ENCODE results near the gene RASSF1.

Gene RASSF1

GRCh38 chr3:50374363-50375257 lies 34.0 kb upstream of the RASSF1 start:
- Histone ChIP-seq H3K79me2 (ENCODE audit: control insufficient read depth, low read length) (no peaks in the 10 kb centered on the region), H3F3A (ENCODE audit: control insufficient read depth, insufficient read depth) (no peaks in the 10 kb centered on the region), H3K27me3 (ENCODE audit: control insufficient read depth, low read length) (peaks cover 7% of the 10 kb centered on the region), H3K36me3 (ENCODE audit: control insufficient read depth, low read length) (no peaks in the 10 kb centered on the region), H3K4me1 (ENCODE audit: control insufficient read depth, low read length) (no peaks in the 10 kb centered on the region), H3K4me3 (ENCODE audit: low read length) (no peak overlapping the region), H3K9me3 (ENCODE audit: control insufficient read depth, insufficient read depth, low read length) (no peaks in the 10 kb centered on the region), H3K9me2 (replicated peaks; ENCODE audit: control insufficient read depth, low read length) (no peaks in the 10 kb centered on the region), H3K27ac (ENCODE audit: low read depth, low read length) (no peak overlapping the region), H3K4me2 (ENCODE audit: low read length) (no peak overlapping the region), H4K20me1 (ENCODE audit: control insufficient read depth, insufficient read depth, low read depth, low read length) (no peaks in the 10 kb centered on the region)
- TF ChIP-seq, protein P1, sequence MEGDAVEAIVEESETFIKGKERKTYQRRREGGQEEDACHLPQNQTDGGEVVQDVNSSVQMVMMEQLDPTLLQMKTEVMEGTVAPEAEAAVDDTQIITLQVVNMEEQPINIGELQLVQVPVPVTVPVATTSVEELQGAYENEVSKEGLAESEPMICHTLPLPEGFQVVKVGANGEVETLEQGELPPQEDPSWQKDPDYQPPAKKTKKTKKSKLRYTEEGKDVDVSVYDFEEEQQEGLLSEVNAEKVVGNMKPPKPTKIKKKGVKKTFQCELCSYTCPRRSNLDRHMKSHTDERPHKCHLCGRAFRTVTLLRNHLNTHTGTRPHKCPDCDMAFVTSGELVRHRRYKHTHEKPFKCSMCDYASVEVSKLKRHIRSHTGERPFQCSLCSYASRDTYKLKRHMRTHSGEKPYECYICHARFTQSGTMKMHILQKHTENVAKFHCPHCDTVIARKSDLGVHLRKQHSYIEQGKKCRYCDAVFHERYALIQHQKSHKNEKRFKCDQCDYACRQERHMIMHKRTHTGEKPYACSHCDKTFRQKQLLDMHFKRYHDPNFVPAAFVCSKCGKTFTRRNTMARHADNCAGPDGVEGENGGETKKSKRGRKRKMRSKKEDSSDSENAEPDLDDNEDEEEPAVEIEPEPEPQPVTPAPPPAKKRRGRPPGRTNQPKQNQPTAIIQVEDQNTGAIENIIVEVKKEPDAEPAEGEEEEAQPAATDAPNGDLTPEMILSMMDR (IDR thresholded peaks at IDR 0.05; ENCODE audit: low read depth, low read length, poor library complexity, severe bottlenecking): no peak
- TF ChIP-seq EZH2phosphoT487 (IDR thresholded peaks at IDR 0.05; ENCODE audit: borderline replicate concordance, low read length): no peak

DNA sequence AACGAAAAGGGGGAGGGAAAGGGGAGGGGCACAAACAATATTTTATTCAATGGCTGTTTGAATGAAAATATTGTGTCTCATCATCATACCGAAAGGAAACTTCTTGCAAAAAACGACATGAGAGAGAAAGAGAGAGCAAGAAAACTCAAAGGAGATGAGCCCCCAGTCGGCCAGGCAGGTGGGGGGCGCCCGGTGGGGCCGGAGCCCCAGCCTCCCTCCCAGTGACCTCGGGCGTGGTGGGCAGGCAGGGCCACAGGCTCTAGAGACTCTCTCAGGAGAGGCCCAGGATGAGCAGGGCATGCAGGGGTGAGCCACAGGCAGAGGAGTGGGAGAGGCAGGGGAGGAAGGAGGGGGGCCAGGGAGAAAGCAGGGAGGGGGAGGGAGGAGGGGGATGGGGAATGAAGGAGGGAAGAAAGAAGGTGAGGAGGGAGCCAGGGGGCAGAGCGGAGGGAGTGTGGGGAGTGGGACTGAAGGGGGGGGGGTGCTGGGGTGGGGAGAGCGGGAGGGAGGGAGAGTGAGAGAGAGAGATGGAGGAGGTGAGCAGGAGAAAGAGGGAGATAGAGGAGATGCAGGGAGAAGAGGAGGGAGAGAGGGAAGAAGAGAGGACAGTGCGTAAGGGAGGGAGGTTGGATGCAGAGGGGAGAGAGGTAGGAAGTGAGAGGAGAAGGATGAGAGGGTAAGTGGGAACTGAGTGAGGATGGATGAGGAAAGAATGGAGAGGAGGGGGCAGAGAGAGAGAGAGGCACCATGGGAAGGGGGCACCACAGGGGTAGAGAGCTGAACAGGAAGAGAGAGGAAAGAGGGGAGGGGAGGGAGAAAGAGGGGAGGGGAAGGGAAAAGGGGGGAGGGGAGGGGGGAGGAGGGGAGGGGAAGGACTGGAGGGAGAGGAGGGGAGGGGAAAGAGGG lies 32.8 kb upstream of the RASSF1 start:
- TF ChIP-seq, protein P1 (IDR thresholded peaks at IDR 0.05; ENCODE audit: low read depth, low read length, poor library complexity, severe bottlenecking): no peak
- no peak for TF ChIP-seq EZH2phosphoT487 (IDR thresholded peaks at IDR 0.05; ENCODE audit: borderline replicate concordance, low read length)
- Histone ChIP-seq H4K20me1 (ENCODE audit: control insufficient read depth, insufficient read depth, low read depth, low read length) (no peaks in the 10 kb centered on the region), H3K36me3 (ENCODE audit: control insufficient read depth, low read length) (no peaks in the 10 kb centered on the region), H3K27me3 (ENCODE audit: control insufficient read depth, low read length) (peaks cover 7% of the 10 kb centered on the region), H3K9me3 (ENCODE audit: control insufficient read depth, insufficient read depth, low read length) (no peaks in the 10 kb centered on the region), H3K4me3 (ENCODE audit: low read length) (no peak overlapping the region), H3K4me2 (ENCODE audit: low read length) (no peak overlapping the region), H3K4me1 (ENCODE audit: control insufficient read depth, low read length) (no peaks in the 10 kb centered on the region), H3K9me2 (replicated peaks; ENCODE audit: control insufficient read depth, low read length) (no peaks in the 10 kb centered on the region), H3F3A (ENCODE audit: control insufficient read depth, insufficient read depth) (no peaks in the 10 kb centered on the region), H3K27ac (ENCODE audit: low read depth, low read length) (no peak overlapping the region), H3K79me2 (ENCODE audit: control insufficient read depth, low read length) (no peaks in the 10 kb centered on the region)

GRCh38 chr3:50372349-50372748 lies 31.7 kb upstream of the RASSF1 start:
- H3K27ac ChIP-seq (ENCODE audit: low read depth, low read length): no peak overlapping the region
- H3K36me3 ChIP-seq (ENCODE audit: control insufficient read depth, low read length): no peaks in the 10 kb centered on the region
- no peak for TF ChIP-seq EZH2phosphoT487 (IDR thresholded peaks at IDR 0.05; ENCODE audit: borderline replicate concordance, low read length)
- TF ChIP-seq, protein P1 (IDR thresholded peaks at IDR 0.05; ENCODE audit: low read depth, low read length, poor library complexity, severe bottlenecking): no peak
- H3K27me3 ChIP-seq (ENCODE audit: control insufficient read depth, low read length): peaks cover 7% of the 10 kb centered on the region
- no peaks in the 10 kb centered on the region for H3F3A ChIP-seq (ENCODE audit: control insufficient read depth, insufficient read depth)
- H3K4me2 ChIP-seq (ENCODE audit: low read length): no peak overlapping the region
- no peaks in the 10 kb centered on the region for H3K9me3 ChIP-seq (ENCODE audit: control insufficient read depth, insufficient read depth, low read length)
- H3K79me2 ChIP-seq (ENCODE audit: control insufficient read depth, low read length): no peaks in the 10 kb centered on the region
- H4K20me1 ChIP-seq (ENCODE audit: control insufficient read depth, insufficient read depth, low read depth, low read length): no peaks in the 10 kb centered on the region
- no peaks in the 10 kb centered on the region for H3K9me2 ChIP-seq (replicated peaks; ENCODE audit: control insufficient read depth, low read length)
- H3K4me1 ChIP-seq (ENCODE audit: control insufficient read depth, low read length): no peaks in the 10 kb centered on the region
- no peak overlapping the region for H3K4me3 ChIP-seq (ENCODE audit: low read length)
